Upper lobe of left lung (tissue), 4 donors: ENCODE results near the gene C5orf15.

Experiments
- CTCF ChIP-seq, 6 experiments: fragments of 450-650 bp in 4 of 6; fragments of 200-600 bp in 2 of 6; sonication (generic) in 2 of 6; IDR thresholded peaks; one replicate each; pipeline ENCODE4 v1.5.1; 2016 to 2019; ENCODE audit warnings: antibody characterized with exemption in 6 of 6
- POLR2A ChIP-seq, 4 donors: fragments of 450-650 bp; IDR thresholded peaks; one replicate each; pipeline ENCODE4 v1.5.1; 2016 to 2017; ENCODE audit warnings: antibody characterized with exemption in 4 of 4, mild to moderate bottlenecking in 2 of 4
- POLR2AphosphoS5 ChIP-seq, 2 donors: sonication (generic); formaldehyde crosslinking; IDR thresholded peaks; one replicate each; pipeline ENCODE4 v1.5.1; 2017; ENCODE audit warnings: antibody characterized with exemption in 2 of 2

GRCh38 chr5:133953568-133954145 is 14.8 kb downstream of the C5orf15 start:
- TF ChIP-seq CTCF (IDR thresholded peaks at IDR 0.05), result no peak
- TF ChIP-seq POLR2AphosphoS5 (IDR thresholded peaks at IDR 0.05), result no peak
- TF ChIP-seq POLR2A (IDR thresholded peaks at IDR 0.05), result no peak
